ENCODE measurements around the gene SDHC.
"Not testable (repeated sequence)": the region's sequence is repeated elsewhere in the genome, so short reads cannot be mapped to it uniquely, and the experiment has no call there.

The SDHC gene

DNA sequence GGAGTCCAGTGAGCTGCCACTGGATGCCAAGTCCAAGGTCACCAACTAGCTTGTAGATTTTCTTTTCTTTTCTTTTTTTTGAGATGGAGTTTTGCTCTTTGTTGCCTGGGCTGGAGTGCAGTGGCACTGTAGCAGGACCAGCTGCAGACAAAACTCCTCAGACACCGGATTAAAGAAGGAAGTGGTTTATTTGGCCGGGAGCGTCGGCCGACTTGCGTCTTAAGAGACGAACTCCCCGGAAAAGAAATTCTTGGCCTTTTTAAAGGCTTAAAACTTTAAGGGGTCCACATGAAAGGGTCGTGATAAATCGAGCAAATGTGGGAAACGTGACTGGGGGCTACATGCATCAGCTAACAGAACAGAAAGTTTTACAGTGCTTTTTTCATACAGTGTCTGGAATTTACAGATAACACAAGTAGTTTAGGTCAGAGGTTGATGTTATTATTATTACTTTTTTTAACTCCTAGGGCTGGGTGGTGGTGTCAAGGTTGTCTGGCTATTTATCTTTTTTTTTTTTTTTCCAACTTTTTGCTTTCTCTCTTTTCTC lies 89.9 kb downstream of the SDHC start (continued):
- TF ChIP-seq, protein P1, sequence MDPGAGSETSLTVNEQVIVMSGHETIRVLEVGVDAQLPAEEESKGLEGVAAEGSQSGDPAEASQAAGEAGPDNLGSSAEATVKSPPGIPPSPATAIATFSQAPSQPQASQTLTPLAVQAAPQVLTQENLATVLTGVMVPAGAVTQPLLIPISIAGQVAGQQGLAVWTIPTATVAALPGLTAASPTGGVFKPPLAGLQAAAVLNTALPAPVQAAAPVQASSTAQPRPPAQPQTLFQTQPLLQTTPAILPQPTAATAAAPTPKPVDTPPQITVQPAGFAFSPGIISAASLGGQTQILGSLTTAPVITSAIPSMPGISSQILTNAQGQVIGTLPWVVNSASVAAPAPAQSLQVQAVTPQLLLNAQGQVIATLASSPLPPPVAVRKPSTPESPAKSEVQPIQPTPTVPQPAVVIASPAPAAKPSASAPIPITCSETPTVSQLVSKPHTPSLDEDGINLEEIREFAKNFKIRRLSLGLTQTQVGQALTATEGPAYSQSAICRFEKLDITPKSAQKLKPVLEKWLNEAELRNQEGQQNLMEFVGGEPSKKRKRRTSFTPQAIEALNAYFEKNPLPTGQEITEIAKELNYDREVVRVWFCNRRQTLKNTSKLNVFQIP (CRISPR knock-in tag; IDR thresholded peaks at IDR 0.05; ENCODE audit: borderline replicate concordance, low read depth): no peak
- no peak for TF ChIP-seq ZFP3 (CRISPR knock-in tag; IDR thresholded peaks at IDR 0.05)
- no peak for TF ChIP-seq RARB (CRISPR knock-in tag; IDR thresholded peaks at IDR 0.05)
- no peak for TF ChIP-seq ZNF565 (CRISPR knock-in tag; conservative IDR thresholded peaks at IDR 0.05; ENCODE audit: low read depth)
- TF ChIP-seq, protein P2, sequence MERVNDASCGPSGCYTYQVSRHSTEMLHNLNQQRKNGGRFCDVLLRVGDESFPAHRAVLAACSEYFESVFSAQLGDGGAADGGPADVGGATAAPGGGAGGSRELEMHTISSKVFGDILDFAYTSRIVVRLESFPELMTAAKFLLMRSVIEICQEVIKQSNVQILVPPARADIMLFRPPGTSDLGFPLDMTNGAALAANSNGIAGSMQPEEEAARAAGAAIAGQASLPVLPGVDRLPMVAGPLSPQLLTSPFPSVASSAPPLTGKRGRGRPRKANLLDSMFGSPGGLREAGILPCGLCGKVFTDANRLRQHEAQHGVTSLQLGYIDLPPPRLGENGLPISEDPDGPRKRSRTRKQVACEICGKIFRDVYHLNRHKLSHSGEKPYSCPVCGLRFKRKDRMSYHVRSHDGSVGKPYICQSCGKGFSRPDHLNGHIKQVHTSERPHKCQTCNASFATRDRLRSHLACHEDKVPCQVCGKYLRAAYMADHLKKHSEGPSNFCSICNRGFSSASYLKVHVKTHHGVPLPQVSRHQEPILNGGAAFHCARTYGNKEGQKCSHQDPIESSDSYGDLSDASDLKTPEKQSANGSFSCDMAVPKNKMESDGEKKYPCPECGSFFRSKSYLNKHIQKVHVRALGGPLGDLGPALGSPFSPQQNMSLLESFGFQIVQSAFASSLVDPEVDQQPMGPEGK (CRISPR knock-in tag; IDR thresholded peaks at IDR 0.05; ENCODE audit: borderline replicate concordance): no peak

DNA sequence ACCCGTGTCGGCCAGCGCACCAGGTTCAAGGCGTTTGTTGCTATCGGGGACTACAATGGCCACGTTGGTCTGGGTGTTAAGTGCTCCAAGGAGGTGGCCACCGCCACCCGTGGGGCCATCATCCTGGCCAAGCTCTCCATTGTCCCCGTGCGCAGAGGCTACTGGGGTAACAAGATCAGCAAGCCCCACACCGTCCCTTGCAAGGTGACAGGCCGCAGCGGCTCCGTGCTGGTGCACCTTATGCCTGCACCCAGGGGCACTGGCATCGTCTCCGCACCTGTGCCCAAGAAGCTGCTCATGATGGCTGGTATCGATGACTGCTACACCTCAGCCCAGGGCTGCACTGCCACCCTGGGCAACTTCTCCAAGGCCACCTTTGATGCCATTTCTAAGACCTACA lies 92.4 kb downstream of the SDHC start:
- not testable (repeated sequence) for ATAC-seq

DNA sequence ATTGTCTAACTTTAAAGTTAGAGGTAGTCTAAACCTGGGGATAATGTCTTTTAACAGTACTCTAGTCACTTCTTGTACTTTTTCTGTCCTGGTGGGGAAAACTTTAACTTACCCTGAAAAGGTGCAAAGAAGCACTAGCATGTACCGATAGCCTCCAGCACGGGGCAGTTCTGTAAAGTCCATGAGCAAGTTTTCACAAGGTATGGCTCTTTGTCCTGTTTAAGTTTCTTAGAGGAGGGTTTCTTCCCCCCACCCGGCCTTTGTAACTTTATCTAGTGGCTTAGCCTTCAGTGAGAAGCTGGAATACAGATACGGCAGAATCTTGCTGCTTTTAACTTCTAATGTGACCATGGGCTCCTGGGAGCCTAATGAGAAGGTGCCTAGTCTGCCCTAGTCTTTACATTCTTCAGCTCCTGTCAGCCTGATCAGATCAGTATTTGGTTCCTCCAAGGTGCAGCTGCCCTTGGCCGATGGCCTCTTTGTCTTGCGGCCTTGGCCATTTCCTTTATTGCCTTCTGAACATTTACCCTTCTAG lies 93.3 kb downstream of the SDHC start:
- ATAC-seq: no peak
- TF ChIP-seq, protein P1 (CRISPR knock-in tag; IDR thresholded peaks at IDR 0.05; ENCODE audit: borderline replicate concordance, low read depth): no peak
- TF ChIP-seq, protein P3, sequence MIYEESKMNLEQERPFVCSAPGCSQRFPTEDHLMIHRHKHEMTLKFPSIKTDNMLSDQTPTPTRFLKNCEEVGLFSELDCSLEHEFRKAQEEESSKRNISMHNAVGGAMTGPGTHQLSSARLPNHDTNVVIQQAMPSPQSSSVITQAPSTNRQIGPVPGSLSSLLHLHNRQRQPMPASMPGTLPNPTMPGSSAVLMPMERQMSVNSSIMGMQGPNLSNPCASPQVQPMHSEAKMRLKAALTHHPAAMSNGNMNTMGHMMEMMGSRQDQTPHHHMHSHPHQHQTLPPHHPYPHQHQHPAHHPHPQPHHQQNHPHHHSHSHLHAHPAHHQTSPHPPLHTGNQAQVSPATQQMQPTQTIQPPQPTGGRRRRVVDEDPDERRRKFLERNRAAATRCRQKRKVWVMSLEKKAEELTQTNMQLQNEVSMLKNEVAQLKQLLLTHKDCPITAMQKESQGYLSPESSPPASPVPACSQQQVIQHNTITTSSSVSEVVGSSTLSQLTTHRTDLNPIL (CRISPR knock-in tag; IDR thresholded peaks at IDR 0.05; ENCODE audit: low read depth): no peak
- no peak for TF ChIP-seq ZC3H10 (CRISPR knock-in tag; IDR thresholded peaks at IDR 0.05)

DNA sequence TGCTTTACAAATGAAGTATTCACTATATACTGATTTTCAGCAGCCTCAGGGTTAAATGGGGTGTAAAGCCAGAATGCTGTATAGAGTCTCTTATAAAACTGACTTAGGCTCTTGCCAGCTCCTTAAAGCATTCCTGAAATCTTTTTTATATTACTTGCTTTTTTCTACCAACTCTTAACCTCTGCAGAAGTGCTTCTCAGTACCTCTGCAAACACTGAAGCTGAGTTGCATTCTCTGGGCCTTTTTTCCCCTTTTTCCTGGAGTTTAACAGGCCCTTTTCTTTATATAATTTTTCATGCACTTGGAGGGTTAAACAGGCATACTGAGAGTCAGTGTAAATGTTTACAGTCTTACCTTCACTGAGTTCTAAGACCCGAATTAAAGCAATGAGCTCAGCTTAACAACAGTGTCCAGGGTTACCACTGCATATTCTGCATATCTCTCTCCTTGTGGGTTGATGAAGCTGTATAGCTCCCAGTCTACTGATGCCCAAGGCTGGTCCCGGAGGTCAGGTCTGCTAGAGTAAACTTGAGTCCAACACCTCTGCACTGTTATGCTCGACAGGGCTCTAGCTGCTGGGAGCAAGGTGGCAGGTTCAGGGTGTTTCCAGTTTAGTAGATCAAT lies 94.4 kb downstream of the SDHC start:
- TF ChIP-seq ISL1 (CRISPR knock-in tag; IDR thresholded peaks at IDR 0.05) (no peak), ZFP3 (CRISPR knock-in tag; IDR thresholded peaks at IDR 0.05) (no peak), ZNF8 (CRISPR knock-in tag; IDR thresholded peaks at IDR 0.05) (no peak), ARNTL (CRISPR knock-in tag; IDR thresholded peaks at IDR 0.05; ENCODE audit: borderline replicate concordance, low read depth) (no peak), ZC3H10 (CRISPR knock-in tag; IDR thresholded peaks at IDR 0.05) (no peak), GLIS3 (CRISPR knock-in tag; IDR thresholded peaks at IDR 0.05) (no peak), ESRRG (CRISPR knock-in tag; IDR thresholded peaks at IDR 0.05) (no peak)
- ATAC-seq: peak; percentile 60

DNA sequence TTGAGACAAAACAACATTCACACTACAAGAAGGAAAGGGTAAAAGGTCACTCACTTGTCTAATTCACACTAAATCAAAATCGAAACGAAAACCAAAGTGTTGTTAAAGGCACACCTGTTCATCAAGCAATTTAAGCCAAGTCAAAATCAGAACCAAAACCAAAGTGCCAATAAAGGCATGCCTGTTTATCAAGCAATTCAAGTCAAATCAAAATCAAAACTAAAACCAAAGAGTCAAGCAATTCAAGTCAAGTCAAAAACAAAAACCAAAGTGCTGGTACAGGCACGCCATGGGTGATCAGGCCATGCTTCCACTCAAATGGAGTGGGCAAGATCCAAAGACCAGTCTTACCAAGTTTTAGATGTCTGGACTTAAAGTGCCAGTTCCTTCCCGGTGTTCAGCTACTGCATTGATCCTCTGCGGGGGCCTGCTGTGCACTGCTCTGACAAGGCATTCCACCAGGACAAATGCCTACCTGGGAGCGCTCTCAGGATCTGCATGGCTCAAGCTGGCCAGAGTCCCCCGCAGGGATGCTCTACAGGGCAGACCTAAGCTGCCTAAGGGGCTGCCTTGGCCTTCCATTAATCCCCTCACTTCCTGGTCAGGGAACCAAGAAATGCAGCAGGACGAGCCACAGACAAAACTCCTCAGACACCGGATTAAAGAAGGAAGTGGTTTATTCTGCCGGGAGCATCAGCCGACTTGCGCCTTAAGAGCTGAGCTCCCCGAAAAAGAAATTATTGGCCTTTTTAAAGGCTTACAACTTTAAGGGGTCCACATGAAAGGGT lies 95.9 kb downstream of the SDHC start:
- not testable (repeated sequence) for ATAC-seq

DNA sequence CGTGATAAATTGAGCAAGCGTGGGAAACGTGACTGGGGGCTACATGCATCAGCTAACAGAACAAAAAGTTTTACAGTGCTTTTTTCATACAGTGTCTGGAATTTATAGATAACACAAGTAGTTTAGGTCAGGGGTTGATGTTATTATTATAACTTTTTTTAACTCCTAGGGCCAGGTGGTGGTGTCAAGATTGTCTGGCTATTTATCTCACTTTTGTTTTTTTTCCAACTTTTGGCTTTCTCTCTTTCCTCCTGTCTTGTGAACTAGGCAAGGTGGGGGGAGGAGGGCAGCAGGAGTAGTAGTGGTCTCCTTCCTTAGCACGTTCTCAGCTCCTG lies 96.4 kb downstream of the SDHC start:
- ATAC-seq: not testable (repeated sequence)

Measured in SK-N-SH treated with all-trans-retinoic acid at 6 μM for 48 hours (cell line).